SK-N-SH (cell line): ENCODE results near the gene MYBBP1A. TPM values are rescaled to one million over a fixed set of nuclear protein-coding genes. Genes with fewer than 3 reads are reported as not detected.

Source experiments
- CTCF ChIA-PET: fragments of 300-600, 350-600 bp; formaldehyde crosslinking; extraction: SDS; loops from one replicate; lab custom pipeline; 2021; lab: Yijun Ruan, JAX
- POLR2A ChIA-PET: fragments of 350-600 bp; sonication (Branson Sonifier 250); formaldehyde crosslinking; extraction: SDS; loops from one replicate; lab custom pipeline; 2020; ENCODE audit warnings: antibody characterized with exemption, inconsistent platforms; lab: Yijun Ruan, JAX
- DNase-seq: peaks from one replicate; pipeline ENCODE4 v3.0.0; 2012
- H2AFZ ChIP-seq: fragments of 200-600 bp; sonication (generic); 2 replicates; pipeline ENCODE4 v1.8.1; 2016; ENCODE audit warnings: antibody characterized with exemption, mild to moderate bottlenecking, low read depth
- H3F3A ChIP-seq: fragments of 200-600 bp; sonication (generic); replicated peaks from 2 replicates; pipeline ENCODE3; 2016; ENCODE audit warnings: antibody characterized with exemption, mild to moderate bottlenecking; ENCODE audit not compliant: insufficient read depth
- H3K27ac ChIP-seq, 2 experiments: fragments of 200-500 bp in 1 of 2; fragments of 200-600 bp in 1 of 2; sonication (Bioruptor generic) in 1 of 2; sonication (generic), shearing (Covaris generic) in 1 of 2; 2 replicates each; pipeline versions ENCODE4 v1.5.1 to v1.6.1; 2014 to 2016; ENCODE audit warnings: low read depth in 2 of 2, inconsistent platforms in 1 of 2, low read length in 1 of 2, mild to moderate bottlenecking in 1 of 2, mixed read lengths in 1 of 2
- H3K27me3 ChIP-seq: fragments of 200-600 bp; sonication (generic), shearing (Covaris generic); 2 replicates; pipeline ENCODE4 v1.6.1; 2016; ENCODE audit warnings: mixed run types; ENCODE audit not compliant: insufficient read depth
- H3K36me3 ChIP-seq, 2 experiments: fragments of 200-500 bp in 1 of 2; fragments of 200-600 bp in 1 of 2; sonication (Bioruptor generic) in 1 of 2; sonication (generic) in 1 of 2; replicated peaks in 1 of 2; 2 replicates each; pipeline versions ENCODE3 to v1.5.1; 2014 to 2016; ENCODE audit warnings: low read length in 1 of 2, mild to moderate bottlenecking in 1 of 2; ENCODE audit not compliant: insufficient read depth in 2 of 2, control insufficient read depth in 1 of 2
- H3K4me1 ChIP-seq, 2 experiments: fragments of 200-500 bp in 1 of 2; fragments of 200-600 bp in 1 of 2; sonication (Bioruptor generic) in 1 of 2; sonication (generic), shearing (Covaris generic) in 1 of 2; 2 replicates each; pipeline versions ENCODE4 v1.5.1 to v1.6.1; 2014 to 2016; ENCODE audit warnings: low read depth in 1 of 2, low read length in 1 of 2, mixed run types in 1 of 2; ENCODE audit not compliant: insufficient read depth in 2 of 2, control insufficient read depth in 1 of 2
- H3K4me2 ChIP-seq: fragments of 200-600 bp; sonication (generic), shearing (Covaris generic); 2 replicates; pipeline ENCODE4 v1.6.1; 2017; ENCODE audit warnings: mixed run types
- H3K4me3 ChIP-seq, 2 experiments: fragments of 200-500 bp in 1 of 2; fragments of 200-600 bp in 1 of 2; sonication (Bioruptor generic) in 1 of 2; sonication (generic), shearing (Covaris generic) in 1 of 2; 2 replicates each; pipeline versions ENCODE4 v1.5.1 to v1.8.1; 2014 to 2016; ENCODE audit warnings: low read depth in 2 of 2, inconsistent platforms in 1 of 2, low read length in 1 of 2, mild to moderate bottlenecking in 1 of 2, mixed read lengths in 1 of 2, moderate library complexity in 1 of 2
- H3K79me2 ChIP-seq: fragments of 200-600 bp; sonication (generic); 2 replicates; pipeline ENCODE4 v1.8.1; 2017; ENCODE audit warnings: mild to moderate bottlenecking; ENCODE audit not compliant: insufficient read depth
- H3K9ac ChIP-seq: fragments of 200-600 bp; sonication (generic); 2 replicates; pipeline ENCODE4 v1.6.1; 2017; ENCODE audit warnings: mixed run types
- H3K9me2 ChIP-seq: fragments of 200-600 bp; sonication (generic); 2 replicates; pipeline ENCODE4 v1.6.1; 2017; ENCODE audit warnings: mixed run types
- H3K9me3 ChIP-seq: fragments of 200-600 bp; sonication (generic); 2 replicates; pipeline ENCODE4 v1.6.1; 2017; ENCODE audit warnings: mixed run types, mild to moderate bottlenecking, moderate library complexity
- H4K20me1 ChIP-seq: fragments of 200-600 bp; sonication (generic); 2 replicates; pipeline ENCODE4 v1.6.1; 2017; ENCODE audit warnings: mild to moderate bottlenecking, mixed run types; ENCODE audit not compliant: insufficient read depth
- ELF1 ChIP-seq: IDR thresholded peaks from 2 replicates; pipeline ENCODE4 v1.4.0; 2012
- FOSL2 ChIP-seq: IDR thresholded peaks from 2 replicates; pipeline ENCODE4 v1.4.0; 2012; ENCODE audit warnings: low read depth, mild to moderate bottlenecking, moderate library complexity, borderline replicate concordance
- GATA2 ChIP-seq: sonication (generic); formaldehyde crosslinking; IDR thresholded peaks from 2 replicates; pipeline ENCODE4 v1.5.0; 2020; ENCODE audit warnings: mild to moderate bottlenecking, missing genetic modification reagents
- MAX ChIP-seq: IDR thresholded peaks from 2 replicates; pipeline ENCODE4 v1.4.0; 2012; ENCODE audit warnings: low read depth
- MXI1 ChIP-seq: IDR thresholded peaks from 2 replicates; pipeline ENCODE4 v1.6.1; 2012; ENCODE audit warnings: mild to moderate bottlenecking, low read depth, low read length, improper control_type of control experiment
- NFIC ChIP-seq: IDR thresholded peaks from 2 replicates; pipeline ENCODE4 v1.4.0; 2012; ENCODE audit warnings: borderline replicate concordance
- NRF1 ChIP-seq: IDR thresholded peaks from 2 replicates; pipeline ENCODE4 v1.6.1; 2012; ENCODE audit warnings: low read depth, mild to moderate bottlenecking, low read length
- PBX3 ChIP-seq: IDR thresholded peaks from 2 replicates; pipeline ENCODE4; 2012
- POLR2AphosphoS5 ChIP-seq: IDR thresholded peaks from 2 replicates; pipeline ENCODE4 v1.6.1; 2012; ENCODE audit warnings: low read depth, low read length
- RAD21 ChIP-seq: IDR thresholded peaks from 2 replicates; pipeline ENCODE4 v1.6.1; 2012; ENCODE audit warnings: mild to moderate bottlenecking, low read length
- RCOR1 ChIP-seq: fragments of 150-350 bp; IDR thresholded peaks from 2 replicates; pipeline ENCODE4 v1.6.1; 2017; ENCODE audit warnings: antibody characterized with exemption, low read length
- RXRA ChIP-seq: IDR thresholded peaks from 2 replicates; pipeline ENCODE4 v1.4.0; 2012; ENCODE audit warnings: low read depth, mild to moderate bottlenecking, borderline replicate concordance
- SIN3A ChIP-seq: IDR thresholded peaks from 2 replicates; pipeline ENCODE4 v1.6.1; 2012; ENCODE audit warnings: low read depth, mild to moderate bottlenecking, low read length, moderate library complexity, borderline replicate concordance
- TAF1 ChIP-seq: IDR thresholded peaks from 2 replicates; pipeline ENCODE4 v1.6.1; 2012; ENCODE audit warnings: low read depth, mild to moderate bottlenecking, low read length, moderate library complexity, borderline replicate concordance
- TEAD4 ChIP-seq: IDR thresholded peaks from 2 replicates; pipeline ENCODE4 v1.4.0; 2012; ENCODE audit warnings: mild to moderate bottlenecking, borderline replicate concordance; ENCODE audit not compliant: insufficient read depth
- YY1 ChIP-seq: IDR thresholded peaks from 2 replicates; pipeline ENCODE4 v1.4.0; 2012; ENCODE audit warnings: low read depth, mild to moderate bottlenecking
- WGBS: methylation state at CpG from one replicate; pipeline ENCODE4 v1.1.6; 2017; ENCODE audit warnings: low lambda C conversion rate; 5-methylcytosine and 5-hydroxymethylcytosine counted together
- polyA plus RNA-seq, 3 experiments: library from polyadenylated mRNA; depleted of rRNA; stranded (reverse); fragments of >200 nt; gene quantifications; 2 replicates each; pipeline ENCODE4 v1.2.3, GENCODE V29; 2012
- TF ChIP-seq, protein P1 (sequence below): IDR thresholded peaks from 2 replicates; pipeline ENCODE4 v1.6.1; 2012; ENCODE audit warnings: mild to moderate bottlenecking, low read depth, low read length, moderate library complexity
- TF ChIP-seq, protein P2 (sequence below): fragments of 150-350 bp; IDR thresholded peaks from 2 replicates; pipeline ENCODE4 v1.6.1; 2017; ENCODE audit warnings: antibody characterized with exemption, low read length, low read depth, borderline replicate concordance

MYBBP1A gene
- polyA plus RNA-seq, 1 of the 3 experiments (the other 2 are of a cell fraction) = 93.0 TPM

DNA sequence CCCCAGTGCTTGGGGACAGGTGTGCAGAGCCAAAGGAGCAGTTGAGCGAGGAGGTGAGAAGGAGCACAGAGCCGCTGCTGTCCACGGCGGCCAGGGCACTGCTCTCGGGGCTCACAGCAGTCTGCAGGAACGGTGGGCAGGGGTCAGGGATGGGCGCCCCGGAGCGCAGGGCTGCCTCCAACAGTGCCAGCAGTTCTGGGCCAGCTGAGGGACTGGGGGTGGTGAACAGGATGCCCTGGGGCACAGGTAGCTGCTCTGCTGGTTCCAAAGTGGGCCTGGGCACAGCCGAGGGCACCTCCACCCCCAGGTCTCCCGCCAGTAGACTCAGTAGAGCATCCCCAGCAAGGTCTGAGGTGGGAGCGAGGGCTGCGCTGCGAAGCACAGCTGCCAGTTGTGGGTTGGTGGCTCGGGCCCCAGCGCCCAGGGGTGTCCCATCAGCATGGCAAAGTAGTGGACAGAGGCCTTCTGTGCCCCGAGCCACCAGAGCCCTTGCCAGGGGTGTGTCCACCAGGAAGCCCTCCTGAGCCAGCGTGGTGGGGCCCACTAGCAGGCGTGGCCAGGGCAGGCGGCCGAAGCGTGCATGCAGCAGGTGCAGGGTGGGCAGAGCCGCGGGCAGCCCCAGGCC, 3.3 kb upstream of the MYBBP1A start (continued):
- TF ChIP-seq, protein P1, sequence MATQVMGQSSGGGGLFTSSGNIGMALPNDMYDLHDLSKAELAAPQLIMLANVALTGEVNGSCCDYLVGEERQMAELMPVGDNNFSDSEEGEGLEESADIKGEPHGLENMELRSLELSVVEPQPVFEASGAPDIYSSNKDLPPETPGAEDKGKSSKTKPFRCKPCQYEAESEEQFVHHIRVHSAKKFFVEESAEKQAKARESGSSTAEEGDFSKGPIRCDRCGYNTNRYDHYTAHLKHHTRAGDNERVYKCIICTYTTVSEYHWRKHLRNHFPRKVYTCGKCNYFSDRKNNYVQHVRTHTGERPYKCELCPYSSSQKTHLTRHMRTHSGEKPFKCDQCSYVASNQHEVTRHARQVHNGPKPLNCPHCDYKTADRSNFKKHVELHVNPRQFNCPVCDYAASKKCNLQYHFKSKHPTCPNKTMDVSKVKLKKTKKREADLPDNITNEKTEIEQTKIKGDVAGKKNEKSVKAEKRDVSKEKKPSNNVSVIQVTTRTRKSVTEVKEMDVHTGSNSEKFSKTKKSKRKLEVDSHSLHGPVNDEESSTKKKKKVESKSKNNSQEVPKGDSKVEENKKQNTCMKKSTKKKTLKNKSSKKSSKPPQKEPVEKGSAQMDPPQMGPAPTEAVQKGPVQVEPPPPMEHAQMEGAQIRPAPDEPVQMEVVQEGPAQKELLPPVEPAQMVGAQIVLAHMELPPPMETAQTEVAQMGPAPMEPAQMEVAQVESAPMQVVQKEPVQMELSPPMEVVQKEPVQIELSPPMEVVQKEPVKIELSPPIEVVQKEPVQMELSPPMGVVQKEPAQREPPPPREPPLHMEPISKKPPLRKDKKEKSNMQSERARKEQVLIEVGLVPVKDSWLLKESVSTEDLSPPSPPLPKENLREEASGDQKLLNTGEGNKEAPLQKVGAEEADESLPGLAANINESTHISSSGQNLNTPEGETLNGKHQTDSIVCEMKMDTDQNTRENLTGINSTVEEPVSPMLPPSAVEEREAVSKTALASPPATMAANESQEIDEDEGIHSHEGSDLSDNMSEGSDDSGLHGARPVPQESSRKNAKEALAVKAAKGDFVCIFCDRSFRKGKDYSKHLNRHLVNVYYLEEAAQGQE = no peak
- TF ChIP-seq POLR2AphosphoS5 (no peak), RAD21 (no peak), PBX3 (no peak), SIN3A (no peak), MAX (no peak), GATA2 (CRISPR knock-in tag) (no peak), MXI1 (no peak)
- TF ChIP-seq, protein P2, sequence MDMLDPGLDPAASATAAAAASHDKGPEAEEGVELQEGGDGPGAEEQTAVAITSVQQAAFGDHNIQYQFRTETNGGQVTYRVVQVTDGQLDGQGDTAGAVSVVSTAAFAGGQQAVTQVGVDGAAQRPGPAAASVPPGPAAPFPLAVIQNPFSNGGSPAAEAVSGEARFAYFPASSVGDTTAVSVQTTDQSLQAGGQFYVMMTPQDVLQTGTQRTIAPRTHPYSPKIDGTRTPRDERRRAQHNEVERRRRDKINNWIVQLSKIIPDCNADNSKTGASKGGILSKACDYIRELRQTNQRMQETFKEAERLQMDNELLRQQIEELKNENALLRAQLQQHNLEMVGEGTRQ = no peak

GRCh38 chr17:4557626-4558346, 2.6 kb upstream of the MYBBP1A start:
- Histone ChIP-seq H3K9ac (no peak overlapping the region), H3K4me1 (peaks cover 7 to 18% of the 10 kb centered on the region in 2 experiments; a peak in 1 of 4 replicates), H3K9me2 (no peaks in the 10 kb centered on the region), H3F3A (peaks cover 3% of the 10 kb centered on the region), H2AFZ (no peak overlapping the region), H3K27me3 (no peaks in the 10 kb centered on the region), H3K27ac (no peak overlapping the region), H3K36me3 (peaks cover 8 to 9% of the 10 kb centered on the region in 2 experiments), H4K20me1 (no peaks in the 10 kb centered on the region), H3K9me3 (no peaks in the 10 kb centered on the region), H3K79me2 (peaks cover 21% of the 10 kb centered on the region), H3K4me2 (no peak overlapping the region), H3K4me3 (no peak overlapping the region)
- ChIA-PET POLR2A (interaction anchor here (0.9 kb wide), 1 partner anchor 9 kb away, joined by 3 read pairs; no protein-coding TSS in a partner anchor), CTCF (interaction anchor here (0.7 to 2.1 kb wide), 5 partner anchors 7 to 69 kb away, joined by 3 to 18 read pairs (median 3); no protein-coding TSS in a partner anchor)
- WGBS = 76% methylated on average over 5 of the region's 6 CpGs
- no peak for DNase-seq
- TF ChIP-seq ELF1 (no peak), MXI1 (no peak), RAD21 (no peak), YY1 (no peak), RCOR1 (no peak), NFIC (no peak), TEAD4 (no peak), POLR2AphosphoS5 (no peak), RXRA (no peak), NRF1 (no peak), FOSL2 (no peak), TAF1 (no peak)
- TF ChIP-seq, protein P1 = no peak
- TF ChIP-seq, protein P2 = no peak
